Right lobe of liver (tissue), 6 donors: ENCODE data around the gene TDRKH. TPM values are rescaled to one million over a fixed set of nuclear protein-coding genes. Genes with fewer than 3 reads are reported as not detected.
A peak's percentile ranks its signal among the peaks of the same experiment; 100 is the strongest.

Experiments
- ATAC-seq, 4 donors: fragments of 200-7000 bp; cut with Tn5 transposase; one replicate each; pipeline ENCODE4 v1.9.1; 2020; ENCODE audit warnings: mild to moderate bottlenecking in 4 of 4, moderate library complexity in 4 of 4
- DNase-seq, 3 donors: peaks; one replicate each; pipeline ENCODE4 v3.0.0-alpha.2; 2020
- H3K27ac ChIP-seq, 3 donors: fragments of 200-600 bp; one replicate each; pipeline ENCODE4 v1.8.0; 2022
- H3K27me3 ChIP-seq, 2 donors: fragments of 200-600 bp; one replicate each; pipeline ENCODE4 v1.8.0; 2022
- H3K36me3 ChIP-seq, 4 donors: fragments of 200-600 bp; sonication (generic) in 1 of 4; one replicate each; pipeline versions ENCODE4 v1.5.1 to v1.8.0; 2017 to 2022; ENCODE audit warnings: control low read depth in 1 of 4
- H3K4me1 ChIP-seq, 4 donors: fragments of 200-600 bp; sonication (generic) in 1 of 4; one replicate each; pipeline versions ENCODE4 v1.5.1 to v1.8.0; 2017 to 2022; ENCODE audit warnings: control low read depth in 1 of 4
- H3K4me3 ChIP-seq, 3 donors: fragments of 200-600 bp; one replicate each; pipeline ENCODE4 v1.8.0; 2022
- H3K9me3 ChIP-seq, 4 donors: fragments of 200-600 bp; sonication (generic) in 1 of 4; one replicate each; pipeline versions ENCODE4 v1.5.1 to v1.8.0; 2017 to 2022; ENCODE audit warnings: control low read depth in 1 of 4
- CTCF ChIP-seq, 4 donors: fragments of 200-600 bp in 3 of 4; fragments of 450-650 bp in 1 of 4; IDR thresholded peaks; one replicate each; pipeline versions ENCODE4 v1.5.1 to v1.8.0; 2016 to 2022; ENCODE audit warnings: antibody characterized with exemption in 4 of 4, mild to moderate bottlenecking in 2 of 4
- POLR2A ChIP-seq: fragments of 450-650 bp; IDR thresholded peaks from one replicate; pipeline ENCODE4 v1.6.1; 2017; ENCODE audit warnings: antibody characterized with exemption, mild to moderate bottlenecking
- WGBS: methylation state at CpG from one replicate; pipeline ENCODE4 v1.1.6; 2018; ENCODE audit warnings: low coverage, low lambda C conversion rate; ENCODE audit not compliant: insufficient coverage; ENCODE audit errors: missing lambda C conversion rate; 5-methylcytosine and 5-hydroxymethylcytosine counted together
- intact Hi-C, 2 donors: fragments of 100-400 bp; cut with DNase I; formaldehyde crosslinking; loops; one replicate each; pipeline versions ENCODE4 v1.11.2 to v1.14.1; 2022
- total RNA-seq, 6 experiments: library from RNA; depleted of rRNA in 2 of 6; stranded (reverse); fragments of >200 nt in 2 of 6; fragmentation: NEBNext Ultra II Directional in 3 of 6; extraction: Animal tissue kit (Norgen Biotek cat#: 25700) in 3 of 6; gene quantifications; one replicate each; pipeline versions ENCODE4 v1.1.0 to v1.2.4, GENCODE V29; 2016 to 2023
- donor health status: DM: no; HTN: yes; CAD: no.
- donor health status: DM: no; HTN: no; CAD: no.
- donor health status: DM: no; HTN: no; CAD: no.
- donor health status: DM: no; HTN: yes; CAD: no.
- donor health status: DM: no; HTN: yes; CAD: no.

TDRKH gene
- total RNA-seq, 6 experiments from 2014 or later: 1.7 to 12.1 (median 3.3) TPM

- Histone ChIP-seq H3K9me3 (no peaks in the 10 kb centered on the region), H3K27ac (no peak overlapping the region), H3K4me1 (peaks cover 0 to 60% (median 20%) of the 10 kb centered on the region in 4 donors), H3K27me3 (no peaks in the 10 kb centered on the region), H3K36me3 (peaks cover 0 to 4% (median 1%) of the 10 kb centered on the region in 4 donors), H3K4me3 (no peak overlapping the region)
- intact Hi-C loops: no loop called here
- WGBS: 18% methylated on average over 6 of the region's 9 CpGs
- TF ChIP-seq CTCF (IDR thresholded peaks at IDR 0.05): no peak
- no peak for ATAC-seq
- DNase-seq: peak in 1 of 3 donors; percentile 26
Observed at GRCh38 chr1:151827853-151828252, 37.6 kb upstream of the TDRKH start.

- no peaks in the 10 kb centered on the region for H3K9me3 ChIP-seq
- 66% methylated on average over 16 of the region's 21 CpGs for WGBS
- DNase-seq (peak in 1 of 3 donors; percentile 38), ATAC-seq (no peak)
- H3K27ac ChIP-seq: no peak overlapping the region
- peaks cover 0 to 4% (median 1%) of the 10 kb centered on the region in 4 donors for H3K36me3 ChIP-seq
- H3K4me1 ChIP-seq: peaks cover 0 to 67% (median 20%) of the 10 kb centered on the region in 4 donors
- H3K27me3 ChIP-seq: no peaks in the 10 kb centered on the region
- H3K4me3 ChIP-seq: no peak overlapping the region
- intact Hi-C loops: no loop called here
- TF ChIP-seq CTCF (IDR thresholded peaks at IDR 0.05) (no peak), POLR2A (no peak)
Observed at GRCh38 chr1:151825751-151826660, 35.7 kb upstream of the TDRKH start.

- H3K27ac ChIP-seq: no peak overlapping the region
- DNase-seq (peak in 1 of 3 donors; percentile 60), ATAC-seq (peak in 1 of 4 donors; percentile 34)
- no peaks in the 10 kb centered on the region for H3K9me3 ChIP-seq
- H3K36me3 ChIP-seq: peaks cover 0 to 4% (median 1%) of the 10 kb centered on the region in 4 donors
- H3K4me1 ChIP-seq: peaks cover 0 to 74% (median 25%) of the 10 kb centered on the region in 4 donors
- no peak for TF ChIP-seq POLR2A
- TF ChIP-seq CTCF (IDR thresholded peaks at IDR 0.05): no peak
- no peak overlapping the region for H3K4me3 ChIP-seq
- WGBS: 38% methylated on average over 5 of the region's 9 CpGs
- intact Hi-C loops: no loop called here
- no peaks in the 10 kb centered on the region for H3K27me3 ChIP-seq
Observed at GRCh38 chr1:151825204-151825603, 34.9 kb upstream of the TDRKH start.

GRCh38 chr1:151823175-151823574 lies 32.9 kb upstream of the TDRKH start:
- DNase-seq: peak in 2 of 3 donors; percentile 16 to 28
- 93% methylated on average over 3 of the region's 8 CpGs for WGBS
- Histone ChIP-seq H3K27me3 (no peaks in the 10 kb centered on the region), H3K9me3 (no peaks in the 10 kb centered on the region), H3K4me3 (no peak overlapping the region), H3K36me3 (peaks cover 0 to under 1% (median under 1%) of the 10 kb centered on the region in 4 donors), H3K4me1 (peaks cover 3 to 72% (median 24%) of the 10 kb centered on the region in 4 donors), H3K27ac (no peak overlapping the region)
- intact Hi-C loops: no loop called here
- TF ChIP-seq CTCF (IDR thresholded peaks at IDR 0.05) (no peak), POLR2A (no peak)
- ATAC-seq: no peak
